C4-2B (cell line): ENCODE data around the gene RPL26.
"Not testable (repeated sequence)": the region's sequence is repeated elsewhere in the genome, so short reads cannot be mapped to it uniquely, and the experiment has no call there.

Experiments
- H3K27ac ChIP-seq: fragments of 450-650 bp; 2 replicates; pipeline ENCODE4 v1.5.1; 2017
- ZFX ChIP-seq: fragments of 450-650 bp; IDR thresholded peaks from 2 replicates; pipeline ENCODE4 v1.6.1; 2017
- TF ChIP-seq, protein P1 (sequence below): fragments of 450-650 bp; conservative IDR thresholded peaks from 2 replicates; pipeline ENCODE4 v1.5.1; 2017; ENCODE audit warnings: mild to moderate bottlenecking

The RPL26 gene

GRCh38 chr17:8408371-8408770 is 25.4 kb upstream of the RPL26 start:
- no peak overlapping the region for H3K27ac ChIP-seq
- no peak for TF ChIP-seq ZFX
- TF ChIP-seq, protein P1, sequence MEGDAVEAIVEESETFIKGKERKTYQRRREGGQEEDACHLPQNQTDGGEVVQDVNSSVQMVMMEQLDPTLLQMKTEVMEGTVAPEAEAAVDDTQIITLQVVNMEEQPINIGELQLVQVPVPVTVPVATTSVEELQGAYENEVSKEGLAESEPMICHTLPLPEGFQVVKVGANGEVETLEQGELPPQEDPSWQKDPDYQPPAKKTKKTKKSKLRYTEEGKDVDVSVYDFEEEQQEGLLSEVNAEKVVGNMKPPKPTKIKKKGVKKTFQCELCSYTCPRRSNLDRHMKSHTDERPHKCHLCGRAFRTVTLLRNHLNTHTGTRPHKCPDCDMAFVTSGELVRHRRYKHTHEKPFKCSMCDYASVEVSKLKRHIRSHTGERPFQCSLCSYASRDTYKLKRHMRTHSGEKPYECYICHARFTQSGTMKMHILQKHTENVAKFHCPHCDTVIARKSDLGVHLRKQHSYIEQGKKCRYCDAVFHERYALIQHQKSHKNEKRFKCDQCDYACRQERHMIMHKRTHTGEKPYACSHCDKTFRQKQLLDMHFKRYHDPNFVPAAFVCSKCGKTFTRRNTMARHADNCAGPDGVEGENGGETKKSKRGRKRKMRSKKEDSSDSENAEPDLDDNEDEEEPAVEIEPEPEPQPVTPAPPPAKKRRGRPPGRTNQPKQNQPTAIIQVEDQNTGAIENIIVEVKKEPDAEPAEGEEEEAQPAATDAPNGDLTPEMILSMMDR = no peak

GRCh38 chr17:8406174-8406573 is 23.2 kb upstream of the RPL26 start:
- H3K27ac ChIP-seq = no peak overlapping the region
- TF ChIP-seq, protein P1 = no peak
- TF ChIP-seq ZFX = no peak

DNA sequence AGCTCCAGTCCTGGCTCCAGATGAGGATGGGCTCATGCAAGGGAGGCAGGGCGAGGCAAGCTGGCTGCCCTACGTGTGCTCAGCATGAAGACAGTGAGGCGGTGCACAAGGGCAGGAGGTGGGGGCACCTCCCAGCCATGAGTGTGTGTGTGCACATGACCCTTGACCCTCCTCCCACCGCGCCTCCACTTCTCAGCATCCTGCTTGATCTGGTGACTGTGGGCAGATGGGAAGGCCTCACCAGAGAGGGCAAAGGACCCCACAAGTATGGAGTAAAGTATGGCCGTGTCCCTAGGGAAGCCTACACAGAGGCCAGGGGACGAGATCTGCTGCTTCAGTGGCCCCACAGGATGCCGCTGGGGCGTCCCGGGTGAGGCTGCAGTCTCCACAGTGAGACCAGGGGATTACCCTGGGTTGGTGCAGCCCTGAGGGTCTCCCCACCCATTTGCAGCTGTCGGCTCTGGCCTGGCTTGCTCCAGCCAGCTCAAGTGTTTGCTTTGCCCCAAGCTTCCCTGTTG is 22.6 kb upstream of the RPL26 start:
- TF ChIP-seq ZFX = no peak
- TF ChIP-seq, protein P1 = no peak

DNA sequence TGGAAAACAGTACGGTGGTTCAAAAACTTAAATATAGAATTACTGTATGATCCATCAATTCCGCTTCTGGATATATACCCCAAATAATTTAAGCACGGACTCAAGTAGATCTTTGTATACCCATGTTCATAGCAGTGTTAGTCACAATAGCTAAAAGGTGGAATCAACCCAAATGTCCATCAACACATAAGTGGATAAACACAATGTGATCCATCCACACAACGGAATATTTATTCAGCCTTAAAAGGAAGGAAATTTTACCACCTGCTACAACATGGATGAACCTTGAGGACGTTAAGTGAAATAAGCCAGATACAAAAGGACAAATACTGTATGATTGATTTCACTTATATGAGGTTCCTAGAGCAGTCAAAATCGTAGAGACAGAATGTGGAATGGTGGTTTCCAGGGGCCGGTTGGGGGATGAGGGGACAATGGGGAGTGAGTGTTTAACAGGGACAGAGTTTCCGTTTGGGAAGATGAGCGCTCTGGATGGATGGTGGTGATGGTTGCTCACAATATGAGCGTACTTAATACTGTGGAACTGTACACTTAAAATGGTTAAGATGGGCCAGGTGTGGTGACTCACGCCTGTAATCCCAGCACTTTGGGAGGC is 20.0 kb upstream of the RPL26 start:
- TF ChIP-seq ZFX = no peak
- TF ChIP-seq, protein P1 = no peak
- no peak overlapping the region for H3K27ac ChIP-seq

More for the DNA sequence above, 22.6 kb upstream of the RPL26 start:
- no peak overlapping the region for H3K27ac ChIP-seq

GRCh38 chr17:8401107-8401506 is 18.1 kb upstream of the RPL26 start:
- H3K27ac ChIP-seq = no peak overlapping the region

GRCh38 chr17:8398980-8399379 is 16.0 kb upstream of the RPL26 start:
- no peak overlapping the region for H3K27ac ChIP-seq
- no peak for TF ChIP-seq ZFX
- TF ChIP-seq, protein P1 = no peak

More at GRCh38 chr17:8401107-8401506, 18.1 kb upstream of the RPL26 start:
- TF ChIP-seq, protein P1 = no peak
- no peak for TF ChIP-seq ZFX

GRCh38 chr17:8397636-8398035 is 14.6 kb upstream of the RPL26 start, which contains the start of gene RNF222:
Gene RNF222, minus strand, starts transcription at chr17:8397827. Its CDS starts 4,366 bp downstream, at chr17:8393461.
- H3K27ac ChIP-seq = no peak within 1 kb of the TSS
- TF ChIP-seq, protein P1 = no peak
- no peak for TF ChIP-seq ZFX

DNA sequence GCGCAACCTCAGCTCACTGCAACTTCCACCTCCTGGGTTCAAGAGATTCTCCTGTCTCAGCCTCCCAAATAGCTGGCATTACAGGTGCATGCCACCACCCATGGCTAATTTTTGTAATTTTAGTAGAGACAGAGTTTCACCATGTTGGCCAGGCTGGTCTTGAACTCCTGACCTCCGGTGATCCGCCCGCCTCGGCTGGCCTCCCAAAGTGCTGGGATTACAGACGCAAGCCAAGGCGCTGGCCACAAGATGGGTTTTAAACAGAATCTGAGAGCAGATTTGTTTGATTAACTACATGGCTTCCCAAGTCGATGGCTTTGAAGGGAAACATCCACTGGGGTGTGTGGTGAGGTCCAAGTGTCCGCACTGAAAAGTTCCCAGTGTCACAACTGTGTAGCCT is 11.5 kb upstream of the RPL26 start:
- not testable (repeated sequence) for H3K27ac ChIP-seq
